AG04450 (cell line): ENCODE results near the gene AP2A2. TPM values are rescaled to one million over a fixed set of nuclear protein-coding genes. Genes with fewer than 3 reads are reported as not detected.

Experiments
- CTCF ChIA-PET: fragments of 300-600, 350-600 bp; formaldehyde crosslinking; extraction: SDS; loops from one replicate; lab custom pipeline; 2022; ENCODE audit warnings: antibody characterized with exemption, inconsistent platforms; lab: Charles Lee
- POLR2A ChIA-PET: fragments of 350-600 bp; formaldehyde crosslinking; extraction: SDS; loops from one replicate; lab custom pipeline; 2021; ENCODE audit warnings: antibody characterized with exemption, inconsistent platforms; lab: Yijun Ruan, JAX
- DNase-seq: peaks from one replicate; pipeline ENCODE4 v3.0.0-alpha.2; 2011; ENCODE audit warnings: low read depth, low spot score
- H3K27ac ChIP-seq: one replicate; pipeline ENCODE4 v1.5.1; 2012; ENCODE audit warnings: low read depth, low read length, control low read depth
- H3K27me3 ChIP-seq: one replicate; pipeline ENCODE4 v1.6.0; 2012; ENCODE audit warnings: low read length; ENCODE audit not compliant: control insufficient read depth, insufficient read depth
- H3K4me3 ChIP-seq: 2 replicates; pipeline ENCODE4 v1.5.1; 2011; ENCODE audit warnings: mild to moderate bottlenecking, low read depth, low read length, control low read depth
- H3K9me3 ChIP-seq: 2 replicates; pipeline ENCODE4 v1.5.1; 2012; ENCODE audit warnings: low read length; ENCODE audit not compliant: control insufficient read depth, insufficient read depth
- polyA plus RNA-seq: library from polyadenylated mRNA; depleted of rRNA; stranded (reverse); fragments of >200 nt; gene quantifications from 2 replicates; pipeline ENCODE4 v1.2.3, GENCODE V29; 2011
- TF ChIP-seq, protein P1 (sequence below): IDR thresholded peaks from 2 replicates; pipeline ENCODE4 v1.5.1; 2011; ENCODE audit warnings: low read depth, low read length, control low read depth, inconsistent platforms

Gene AP2A2
- polyA plus RNA-seq, 1 experiment: 54.2 TPM

DNA sequence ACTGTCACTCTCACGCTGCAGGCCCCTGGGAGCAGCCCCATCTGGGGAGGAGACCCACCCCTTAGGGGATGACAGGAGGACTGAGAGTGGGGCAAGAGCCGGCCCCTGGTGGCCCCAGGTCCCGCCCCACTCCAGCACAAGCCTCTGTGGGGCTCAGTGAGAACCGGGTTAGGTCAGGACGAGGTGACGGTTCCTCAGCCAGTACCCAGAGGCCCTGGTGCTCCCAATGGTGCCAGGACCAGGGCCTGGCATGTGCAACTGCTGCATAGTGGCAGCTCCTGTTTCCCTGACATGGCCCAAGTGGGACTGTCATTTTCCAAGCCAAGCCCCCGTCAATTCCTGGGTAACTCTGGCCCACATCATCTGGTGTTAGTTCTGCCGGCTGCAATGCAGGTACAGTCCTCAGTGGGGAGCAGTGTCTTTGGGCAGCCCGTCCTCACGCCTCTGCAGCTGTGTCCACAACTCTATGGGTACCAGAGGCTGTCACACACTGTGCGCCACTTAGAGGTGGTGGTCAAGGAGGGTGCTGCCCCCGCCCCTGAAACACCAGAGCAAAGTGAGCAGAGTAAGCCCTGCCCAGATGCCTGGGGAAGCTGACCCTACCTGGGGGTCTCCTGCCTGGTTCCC lies 31.0 kb upstream of the AP2A2 start:
- ChIA-PET POLR2A (no interaction called here), CTCF (no interaction called here)
- no peaks in the 10 kb centered on the region for H3K27me3 ChIP-seq
- H3K4me3 ChIP-seq: no peak overlapping the region
- DNase-seq: no peak
- H3K9me3 ChIP-seq: no peaks in the 10 kb centered on the region; the same call in 1 of the 2 replicates
- TF ChIP-seq, protein P1, sequence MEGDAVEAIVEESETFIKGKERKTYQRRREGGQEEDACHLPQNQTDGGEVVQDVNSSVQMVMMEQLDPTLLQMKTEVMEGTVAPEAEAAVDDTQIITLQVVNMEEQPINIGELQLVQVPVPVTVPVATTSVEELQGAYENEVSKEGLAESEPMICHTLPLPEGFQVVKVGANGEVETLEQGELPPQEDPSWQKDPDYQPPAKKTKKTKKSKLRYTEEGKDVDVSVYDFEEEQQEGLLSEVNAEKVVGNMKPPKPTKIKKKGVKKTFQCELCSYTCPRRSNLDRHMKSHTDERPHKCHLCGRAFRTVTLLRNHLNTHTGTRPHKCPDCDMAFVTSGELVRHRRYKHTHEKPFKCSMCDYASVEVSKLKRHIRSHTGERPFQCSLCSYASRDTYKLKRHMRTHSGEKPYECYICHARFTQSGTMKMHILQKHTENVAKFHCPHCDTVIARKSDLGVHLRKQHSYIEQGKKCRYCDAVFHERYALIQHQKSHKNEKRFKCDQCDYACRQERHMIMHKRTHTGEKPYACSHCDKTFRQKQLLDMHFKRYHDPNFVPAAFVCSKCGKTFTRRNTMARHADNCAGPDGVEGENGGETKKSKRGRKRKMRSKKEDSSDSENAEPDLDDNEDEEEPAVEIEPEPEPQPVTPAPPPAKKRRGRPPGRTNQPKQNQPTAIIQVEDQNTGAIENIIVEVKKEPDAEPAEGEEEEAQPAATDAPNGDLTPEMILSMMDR: no peak
- H3K27ac ChIP-seq: no peak overlapping the region

DNA sequence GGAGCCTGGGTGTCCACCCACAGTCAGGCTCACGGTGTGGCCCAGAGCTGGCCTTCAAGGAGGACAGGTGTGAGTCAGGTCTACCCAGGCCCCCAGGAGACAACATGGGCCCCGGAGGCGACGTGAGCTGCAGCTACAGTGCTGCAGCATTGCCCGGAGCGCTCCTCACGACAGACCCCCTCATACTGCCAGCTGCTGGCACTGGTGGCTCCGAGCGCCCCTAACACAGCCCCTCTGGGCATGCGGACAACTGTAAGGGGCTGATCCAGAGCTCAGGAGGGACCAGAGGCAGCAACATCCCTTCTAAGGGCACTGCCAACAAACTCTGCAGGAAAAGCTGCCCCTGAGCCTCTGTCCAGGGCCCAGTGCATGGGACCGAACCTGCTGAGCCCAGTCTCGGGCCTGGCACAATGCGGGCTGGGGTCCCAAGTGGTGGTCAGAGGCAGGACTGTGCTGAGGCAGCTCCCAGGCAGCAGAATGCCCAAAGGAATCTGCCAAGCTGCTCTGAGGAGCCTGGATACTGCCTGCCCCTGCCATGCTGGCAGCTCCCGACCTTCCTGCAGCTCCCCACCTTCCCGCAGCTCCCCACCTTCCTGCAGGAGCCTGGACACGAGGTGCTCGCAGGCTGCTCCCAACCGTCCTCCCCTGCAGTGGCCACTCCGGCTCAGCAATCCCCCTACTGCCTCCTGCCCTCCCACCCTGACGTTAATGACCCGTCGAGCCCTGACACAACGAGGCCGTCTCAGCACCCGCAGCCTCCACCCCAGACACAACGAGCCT lies 30.1 kb upstream of the AP2A2 start:
- Histone ChIP-seq H3K4me3 (no peak overlapping the region), H3K27me3 (no peaks in the 10 kb centered on the region), H3K27ac (no peak overlapping the region), H3K9me3 (no peaks in the 10 kb centered on the region; the same call in 1 of the 2 replicates)
- TF ChIP-seq, protein P1: no peak
- ChIA-PET POLR2A (no interaction called here), CTCF (no interaction called here)
- DNase-seq: no peak

DNA sequence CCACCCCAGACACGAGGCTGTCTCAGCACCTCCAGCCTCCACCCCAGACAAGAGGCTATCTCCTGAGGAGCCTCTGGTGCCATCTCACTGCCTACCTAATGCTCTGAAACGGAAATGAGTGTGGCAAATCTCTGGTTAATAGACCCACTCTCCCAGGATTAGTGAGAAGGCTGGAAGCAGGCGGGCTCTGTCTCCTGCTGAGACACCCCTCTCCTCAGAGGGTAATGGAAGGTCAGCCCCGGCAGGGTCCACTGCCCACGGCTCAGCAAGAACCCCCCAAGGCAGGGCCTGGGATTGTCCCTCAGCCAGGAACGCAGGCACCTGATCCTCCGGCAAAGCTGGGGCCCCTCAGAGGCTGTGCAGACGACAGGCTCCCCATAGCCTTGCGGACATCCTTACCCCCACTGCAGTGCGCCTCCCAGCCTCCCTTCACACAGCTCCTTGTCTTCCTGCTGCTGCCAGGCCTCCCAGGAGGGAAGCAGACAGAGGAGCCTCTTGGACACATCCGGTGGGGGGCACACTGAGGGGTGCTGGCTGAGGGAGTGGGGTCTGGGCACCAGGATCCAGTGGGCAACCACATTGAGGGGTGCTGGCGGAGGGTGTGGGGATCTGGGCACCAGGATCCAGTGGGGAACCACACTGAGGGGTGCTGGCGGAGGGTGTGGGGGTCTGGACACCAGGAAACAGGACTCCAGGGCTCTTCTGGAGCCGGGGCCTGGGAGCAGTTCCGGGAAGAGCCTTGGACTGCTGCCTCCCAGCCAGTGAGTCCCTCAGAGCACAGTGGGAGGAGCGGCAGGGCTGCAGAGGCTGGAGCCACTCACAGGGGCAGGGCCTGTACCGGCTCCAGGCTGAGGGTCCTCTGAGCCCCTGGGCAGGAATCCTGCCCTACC lies 28.2 kb upstream of the AP2A2 start:
- ChIA-PET CTCF (interaction anchor here (0.7 kb wide), 1 partner anchor 11 kb away, joined by 3 read pairs; no protein-coding TSS in a partner anchor), POLR2A (no interaction called here)

DNA sequence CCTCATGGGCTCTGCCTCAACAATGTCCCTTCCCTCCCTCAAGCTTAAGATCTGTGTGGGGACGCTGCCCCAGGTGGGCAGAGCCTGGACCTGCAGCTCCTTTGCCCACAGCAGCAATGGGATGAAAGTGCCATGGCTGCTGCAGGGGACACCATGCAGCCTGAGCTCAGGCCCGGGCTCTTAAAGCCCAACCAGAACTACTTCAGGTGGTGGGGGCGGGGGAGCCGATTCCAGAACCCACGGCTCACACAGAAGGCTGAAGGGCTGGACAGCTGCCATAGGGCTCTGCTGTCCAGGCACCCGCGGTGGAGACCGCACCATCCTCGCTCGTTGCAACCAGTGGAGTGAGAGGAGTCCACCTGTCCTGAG lies 27.5 kb upstream of the AP2A2 start:
- TF ChIP-seq, protein P1: peak; percentile 35
- Histone ChIP-seq H3K9me3 (no peaks in the 10 kb centered on the region; the same call in 1 of the 2 replicates), H3K27me3 (no peaks in the 10 kb centered on the region), H3K4me3 (no peak overlapping the region), H3K27ac (no peak overlapping the region)
- CTCF ChIA-PET: interaction anchor here (0.7 kb wide), 1 partner anchor 12 kb away, joined by 3 read pairs; no protein-coding TSS in a partner anchor
- no peak for DNase-seq
- POLR2A ChIA-PET: interaction anchor here (0.6 kb wide), 1 partner anchor 41 kb away, joined by 3 read pairs; no protein-coding TSS in a partner anchor

More for the DNA sequence above, 28.2 kb upstream of the AP2A2 start:
- H3K9me3 ChIP-seq: no peaks in the 10 kb centered on the region; the same call in 1 of the 2 replicates
- H3K27me3 ChIP-seq: no peaks in the 10 kb centered on the region
- TF ChIP-seq, protein P1: no peak
- no peak overlapping the region for H3K4me3 ChIP-seq
- no peak for DNase-seq
- no peak overlapping the region for H3K27ac ChIP-seq
